OCI-LY1 (cell line): ENCODE measurements around the gene TRPM2.

Source experiments
- EZH2 ChIP-seq: fragments of 200-600 bp; sonication (generic), shearing (Covaris generic); IDR thresholded peaks from 2 replicates; pipeline ENCODE4 v1.8.0; 2017; ENCODE audit warnings: borderline replicate concordance, mixed run types, mild to moderate bottlenecking, antibody characterized with exemption, low read length, moderate library complexity, mixed read lengths
- TF ChIP-seq, protein P1 (sequence below): fragments of 200-600 bp; sonication (generic), shearing (Covaris generic); IDR thresholded peaks from 2 replicates; pipeline ENCODE4 v1.5.1; 2017; ENCODE audit warnings: mild to moderate bottlenecking, antibody characterized with exemption, low read length, moderate library complexity, mixed read lengths

DNA sequence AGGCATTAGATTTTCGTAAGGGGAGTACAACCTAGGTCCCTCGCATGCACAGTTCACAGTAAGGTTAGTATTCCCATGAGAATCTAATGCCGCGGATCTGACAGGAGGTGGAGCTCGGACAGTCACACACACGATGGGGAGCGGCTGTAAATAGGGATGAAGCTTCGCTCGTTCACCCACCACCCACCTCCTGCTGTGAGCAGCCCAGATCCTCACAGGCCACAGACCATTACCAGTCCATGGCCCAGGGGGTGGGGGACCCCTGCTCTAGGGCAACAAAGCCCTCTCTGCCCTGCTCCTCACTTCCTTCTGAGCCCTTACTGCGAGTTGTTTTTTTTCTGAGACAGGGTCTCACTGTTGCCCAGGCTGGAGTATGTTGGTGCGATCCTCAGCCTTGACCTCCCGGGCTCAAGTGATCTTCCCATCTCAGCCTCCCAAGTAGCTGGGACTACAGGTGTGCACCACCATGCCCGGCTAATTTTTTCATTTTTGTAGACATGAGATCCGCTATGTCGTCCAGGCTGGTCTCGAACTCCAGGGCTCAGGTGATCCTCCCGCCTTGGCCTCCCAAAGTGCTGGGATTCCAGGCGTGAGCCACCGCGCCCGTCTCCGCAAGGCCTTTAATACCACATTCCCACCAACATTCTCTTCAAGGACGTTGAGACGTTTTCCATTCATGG lies 21.3 kb downstream of the TRPM2 start:
- TF ChIP-seq, protein P1, sequence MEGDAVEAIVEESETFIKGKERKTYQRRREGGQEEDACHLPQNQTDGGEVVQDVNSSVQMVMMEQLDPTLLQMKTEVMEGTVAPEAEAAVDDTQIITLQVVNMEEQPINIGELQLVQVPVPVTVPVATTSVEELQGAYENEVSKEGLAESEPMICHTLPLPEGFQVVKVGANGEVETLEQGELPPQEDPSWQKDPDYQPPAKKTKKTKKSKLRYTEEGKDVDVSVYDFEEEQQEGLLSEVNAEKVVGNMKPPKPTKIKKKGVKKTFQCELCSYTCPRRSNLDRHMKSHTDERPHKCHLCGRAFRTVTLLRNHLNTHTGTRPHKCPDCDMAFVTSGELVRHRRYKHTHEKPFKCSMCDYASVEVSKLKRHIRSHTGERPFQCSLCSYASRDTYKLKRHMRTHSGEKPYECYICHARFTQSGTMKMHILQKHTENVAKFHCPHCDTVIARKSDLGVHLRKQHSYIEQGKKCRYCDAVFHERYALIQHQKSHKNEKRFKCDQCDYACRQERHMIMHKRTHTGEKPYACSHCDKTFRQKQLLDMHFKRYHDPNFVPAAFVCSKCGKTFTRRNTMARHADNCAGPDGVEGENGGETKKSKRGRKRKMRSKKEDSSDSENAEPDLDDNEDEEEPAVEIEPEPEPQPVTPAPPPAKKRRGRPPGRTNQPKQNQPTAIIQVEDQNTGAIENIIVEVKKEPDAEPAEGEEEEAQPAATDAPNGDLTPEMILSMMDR = no peak
- TF ChIP-seq EZH2 = no peak
